IMR-90 (cell line): Measurements from ENCODE around the gene DLGAP4. TPM values are rescaled to one million over a fixed set of nuclear protein-coding genes. Genes with fewer than 3 reads are reported as not detected.

Source experiments
- ATAC-seq: fragments of 200-7000 bp; cut with Tn5 transposase; 2 replicates; pipeline ENCODE4 v1.9.1; 2020; ENCODE audit warnings: low read depth, mild to moderate bottlenecking, moderate library complexity
- BruUV-seq: library from RNA; stranded (reverse); fragments of 400-500 nt; replicated peaks from 2 replicates; lab custom pipeline; 2021; lab: Mats Ljungman, UMichigan
- CTCF ChIA-PET: fragments of 300-600 bp; formaldehyde crosslinking; extraction: SDS; loops from one replicate; lab custom pipeline; 2021; ENCODE audit warnings: antibody characterized with exemption; lab: Yijun Ruan, JAX
- POLR2A ChIA-PET: fragments of 300-600 bp; sonication (Branson Sonifier 250); formaldehyde crosslinking; loops from one replicate; lab custom pipeline; 2022; ENCODE audit warnings: antibody characterized with exemption; ENCODE audit not compliant: unreplicated experiment; lab: Charles Lee
- DNase-seq: peaks from one replicate; pipeline ENCODE4 v3.0.0; 2013
- H2AFZ ChIP-seq: replicated peaks from 2 replicates; pipeline ENCODE3; 2013; ENCODE audit warnings: low read length, mild to moderate bottlenecking; ENCODE audit not compliant: poor library complexity
- H2AK5ac ChIP-seq: 2 replicates; pipeline ENCODE4 v1.6.1; 2013; ENCODE audit warnings: low read depth, low read length, inconsistent platforms
- H2AK9ac ChIP-seq: replicated peaks from 2 replicates; pipeline ENCODE3; 2013; ENCODE audit warnings: mild to moderate bottlenecking, low read depth, low read length, moderate library complexity; ENCODE audit not compliant: poor library complexity
- H2BK120ac ChIP-seq: 2 replicates; pipeline ENCODE4 v1.6.1; 2013; ENCODE audit warnings: low read depth, low read length, inconsistent platforms
- H2BK15ac ChIP-seq: 3 replicates; pipeline ENCODE4 v1.6.1; 2013; ENCODE audit warnings: low read depth, low read length, inconsistent platforms
- H2BK20ac ChIP-seq: 2 replicates; pipeline ENCODE4 v1.6.1; 2013; ENCODE audit warnings: low read depth, mild to moderate bottlenecking, inconsistent platforms, low read length, moderate library complexity
- H2BK5ac ChIP-seq: 2 replicates; pipeline ENCODE4 v1.6.1; 2013; ENCODE audit warnings: mild to moderate bottlenecking, low read depth, low read length, inconsistent platforms; ENCODE audit not compliant: poor library complexity, severe bottlenecking
- H3K14ac ChIP-seq: replicated peaks from 2 replicates; pipeline ENCODE4 v1.6.1; 2013; ENCODE audit warnings: low read depth, low read length, inconsistent platforms
- H3K18ac ChIP-seq: 2 replicates; pipeline ENCODE4 v1.6.1; 2013; ENCODE audit warnings: low read depth, low read length, control low read depth
- H3K23ac ChIP-seq: 2 replicates; pipeline ENCODE4 v1.6.1; 2013; ENCODE audit warnings: low read depth, low read length, inconsistent platforms
- H3K27ac ChIP-seq: 2 replicates; pipeline ENCODE4 v1.5.1; 2013; ENCODE audit warnings: mild to moderate bottlenecking, control low read depth, low read length; ENCODE audit not compliant: insufficient read depth
- H3K27me3 ChIP-seq: 2 replicates; pipeline ENCODE4 v1.6.1; 2013; ENCODE audit warnings: low read length; ENCODE audit not compliant: control insufficient read depth, insufficient read depth
- H3K36me3 ChIP-seq: 2 replicates; pipeline ENCODE4 v1.6.1; 2013; ENCODE audit warnings: low read length, mixed read lengths; ENCODE audit not compliant: control insufficient read depth, insufficient read depth
- H3K4ac ChIP-seq: 2 replicates; pipeline ENCODE4 v1.6.1; 2013; ENCODE audit warnings: low read depth, low read length, inconsistent platforms
- H3K4me1 ChIP-seq: 2 replicates; pipeline ENCODE4 v1.6.1; 2013; ENCODE audit warnings: low read length, mixed read lengths; ENCODE audit not compliant: control insufficient read depth, insufficient read depth
- H3K4me2 ChIP-seq: 2 replicates; pipeline ENCODE4 v1.6.1; 2013; ENCODE audit warnings: low read depth, mild to moderate bottlenecking, control low read depth, low read length, moderate library complexity
- H3K4me3 ChIP-seq: 2 replicates; pipeline ENCODE4 v1.5.1; 2013; ENCODE audit warnings: low read depth, mild to moderate bottlenecking, control low read depth, low read length, moderate library complexity; ENCODE audit not compliant: insufficient read depth
- H3K56ac ChIP-seq: 2 replicates; pipeline ENCODE4 v1.6.1; 2013; ENCODE audit warnings: low read length, inconsistent platforms; ENCODE audit not compliant: insufficient read depth; ENCODE audit errors: extremely low read depth
- H3K79me1 ChIP-seq, 2 experiments: 2 replicates each; pipeline ENCODE4 v1.6.1; 2013; ENCODE audit warnings: low read length in 2 of 2, inconsistent platforms in 1 of 2, low read depth in 1 of 2
- H3K9ac ChIP-seq: 2 replicates; pipeline ENCODE4 v1.6.1; 2013; ENCODE audit warnings: low read depth, low read length, control low read depth
- H3K9me1 ChIP-seq: 2 replicates; pipeline ENCODE4 v1.6.1; 2013; ENCODE audit warnings: low read length, inconsistent platforms; ENCODE audit not compliant: insufficient read depth
- H3K9me3 ChIP-seq: 2 replicates; pipeline ENCODE4 v1.6.1; 2013; ENCODE audit warnings: low read length; ENCODE audit not compliant: control insufficient read depth, insufficient read depth
- H4K20me1 ChIP-seq: 2 replicates; pipeline ENCODE4 v1.6.1; 2013; ENCODE audit warnings: low read length, inconsistent platforms; ENCODE audit not compliant: insufficient read depth
- H4K5ac ChIP-seq: 2 replicates; pipeline ENCODE4 v1.6.1; 2013; ENCODE audit warnings: mild to moderate bottlenecking, low read depth, low read length, control low read depth
- H4K8ac ChIP-seq, 2 experiments: 2 replicates each; pipeline ENCODE4 v1.6.1; 2013; ENCODE audit warnings: low read depth in 2 of 2, low read length in 2 of 2, control low read depth in 1 of 2, inconsistent platforms in 1 of 2
- H4K91ac ChIP-seq: 2 replicates; pipeline ENCODE4 v1.6.1; 2013; ENCODE audit warnings: low read depth, low read length, inconsistent platforms; ENCODE audit not compliant: insufficient read depth
- CEBPB ChIP-seq: IDR thresholded peaks from 2 replicates; pipeline ENCODE4 v1.6.1; 2012; ENCODE audit warnings: low read depth, low read length, improper control_type of control experiment
- MAZ ChIP-seq: IDR thresholded peaks from 2 replicates; pipeline ENCODE4 v1.6.1; 2012; ENCODE audit warnings: low read depth, mild to moderate bottlenecking, low read length, improper control_type of control experiment, moderate library complexity, borderline replicate concordance
- NFE2L2 ChIP-seq: fragments of 150-350 bp; IDR thresholded peaks from 2 replicates; pipeline ENCODE4 v1.6.1; 2016; ENCODE audit warnings: low read depth, mild to moderate bottlenecking, low read length
- USF2 ChIP-seq: fragments of 150-350 bp; IDR thresholded peaks from 2 replicates; pipeline ENCODE4 v1.6.1; 2017; ENCODE audit warnings: mild to moderate bottlenecking, antibody characterized with exemption, low read length, low read depth
- WGBS, 2 experiments: methylation state at CpG; one replicate each; pipeline versions ENCODE4 v1.1.5 to v1.1.7; 2013; ENCODE audit warnings: missing lambda C conversion rate in 2 of 2; ENCODE audit not compliant: insufficient read length in 1 of 2; ENCODE audit errors: extremely low coverage in 2 of 2; 5-methylcytosine and 5-hydroxymethylcytosine counted together
- dilution Hi-C: fragments of 300-500 bp; cut with HindIII; formaldehyde crosslinking; loops from one replicate; pipeline ENCODE4 v1.14.3; 2018; ENCODE audit warnings: low sequenced_read_pairs; ENCODE audit not compliant: unreplicated experiment
- in situ Hi-C: fragments of 300-500 bp; cut with MboI; formaldehyde crosslinking; loops from 3 replicates; pipeline ENCODE4 v1.14.3; 2019; ENCODE audit warnings: low sequenced_read_pairs, inconsistent platforms, mixed read lengths
- intact Hi-C: fragments of 100-400 bp; cut with micrococcal nuclease; formaldehyde crosslinking; loops from 2 replicates; pipeline ENCODE4 v1.10.0; 2022
- polyA plus RNA-seq, 3 experiments: library from polyadenylated mRNA; depleted of rRNA; stranded (reverse); fragments of >200 nt; gene quantifications; 2 replicates each; pipeline ENCODE4 v1.2.3, GENCODE V29; 2012; ENCODE audit warnings: low replicate concordance in 1 of 3
- total RNA-seq: library from RNA; depleted of rRNA; stranded (reverse); fragments of >200 nt; gene quantifications from 2 replicates; pipeline ENCODE4 v1.2.3, GENCODE V29; 2012

The DLGAP4 gene
- total and polyA plus RNA-seq, 2 of the 4 experiments (the other 2 are of a cell fraction) = 32.3 to 73.2 TPM

- no peak overlapping the region for H2BK120ac ChIP-seq
- no peaks in the 10 kb centered on the region for H3K4me1 ChIP-seq
- H2AK5ac ChIP-seq = no peak overlapping the region
- 50% methylated on average over 1 of the region's 11 CpGs; no CpG with 5 or more reads in 1 of the 2 experiments for WGBS, 2 experiments
- no peak overlapping the region for H3K4me3 ChIP-seq
- H3K9me1 ChIP-seq = no peaks in the 10 kb centered on the region
- DNase-seq = no peak
- POLR2A ChIA-PET = no interaction called here
- no peaks in the 10 kb centered on the region for H3K36me3 ChIP-seq
- H2BK20ac ChIP-seq = no peak overlapping the region
- H3K9me3 ChIP-seq = no peaks in the 10 kb centered on the region
- TF ChIP-seq CEBPB (no peak), USF2 (no peak), NFE2L2 (no peak), MAZ (no peak)
- CTCF ChIA-PET = interaction anchor here (0.7 kb wide), 1 partner anchor 184 kb away, joined by 3 read pairs; no protein-coding TSS in a partner anchor
- no peak overlapping the region for H2BK5ac ChIP-seq
- H2BK15ac ChIP-seq = no peak overlapping the region
- no peak overlapping the region for H3K9ac ChIP-seq
- no peak overlapping the region for H3K27ac ChIP-seq
- dilution Hi-C loops (no loop called here), intact Hi-C loops (no loop called here), in situ Hi-C loops (loop anchor here (5.0 to 25.0 kb wide), 2 partner anchors 233 to 453 kb away; no protein-coding TSS in a partner anchor)
- no peaks in the 10 kb centered on the region for H4K20me1 ChIP-seq
- no peak overlapping the region for H3K14ac ChIP-seq
- no peak overlapping the region for H3K23ac ChIP-seq
- no peaks in the 10 kb centered on the region for H3K79me1 ChIP-seq
- no peak overlapping the region for H2AK9ac ChIP-seq
- no peak overlapping the region for H4K91ac ChIP-seq
- H3K27me3 ChIP-seq = peaks cover 31% of the 10 kb centered on the region
- no peak overlapping the region for H2AFZ ChIP-seq
- no peak overlapping the region for H3K56ac ChIP-seq
- H3K4me2 ChIP-seq = no peak overlapping the region
- no peak overlapping the region for H4K8ac ChIP-seq
- no peak for ATAC-seq
- H3K4ac ChIP-seq = no peak overlapping the region
- no peak overlapping the region for H3K18ac ChIP-seq
- no peak overlapping the region for H4K5ac ChIP-seq
- no TSS peak for BruUV-seq
Observed at GRCh38 chr20:36440370-36441026, 134.4 kb downstream of the DLGAP4 start.
